ENCODE results near the gene KIZ.

- TF ChIP-seq CTCF (IDR thresholded peaks at IDR 0.05) (no peak), EZH2phosphoT487 (IDR thresholded peaks at IDR 0.05) (no peak)
These were observed 113.1 kb downstream of the KIZ start for GRCh38 chr20:21238818-21239536.
